GM19035 (cell line): ENCODE results near the gene CNTN5.
"Not testable (repeated sequence)": the region's sequence is repeated elsewhere in the genome, so short reads cannot be mapped to it uniquely, and the experiment has no call there.

Experiments
- ATAC-seq: cut with Tn5 transposase; IDR thresholded peaks from one replicate; pipeline ENCODE4 v1.9.1; 2021; ENCODE audit not compliant: unreplicated experiment

CNTN5 gene

GRCh38 chr11:99020352-99021225 is at the start of gene CNTN5:
CNTN5 (plus strand) TSS chr11:99020949.
- ATAC-seq: peak; percentile 55

GRCh38 chr11:98979205-98979604 is 41.5 kb upstream of the CNTN5 start:
- no peak for ATAC-seq

- ATAC-seq: peak; percentile 67
Observed at GRCh38 chr11:99015634-99016454, 4.9 kb upstream of the CNTN5 start.

- no peak for ATAC-seq
Observed at GRCh38 chr11:99019696-99020095, 1.1 kb upstream of the CNTN5 start.

- ATAC-seq: no peak
Observed at GRCh38 chr11:99037057-99037456, 16.3 kb downstream of the CNTN5 start.

- no peak for ATAC-seq
Observed at GRCh38 chr11:99063331-99063730, 42.6 kb downstream of the CNTN5 start.

- ATAC-seq: no peak
Observed at GRCh38 chr11:99065121-99065520, 44.4 kb downstream of the CNTN5 start.

GRCh38 chr11:99066618-99067317 is 46.0 kb downstream of the CNTN5 start:
- ATAC-seq: no peak

GRCh38 chr11:99068832-99069231 is 48.1 kb downstream of the CNTN5 start:
- no peak for ATAC-seq

- peak; percentile 87 for ATAC-seq
Observed at GRCh38 chr11:99069856-99070444, 49.2 kb downstream of the CNTN5 start.

- no peak for ATAC-seq
Observed at GRCh38 chr11:99079576-99079975, 58.8 kb downstream of the CNTN5 start.

GRCh38 chr11:99080154-99080553 is 59.4 kb downstream of the CNTN5 start:
- no peak for ATAC-seq

- ATAC-seq: peak; percentile 37
Observed at GRCh38 chr11:99098258-99098657, 77.5 kb downstream of the CNTN5 start.

GRCh38 chr11:99098751-99099150 is 78.0 kb downstream of the CNTN5 start:
- peak; percentile 99 for ATAC-seq

GRCh38 chr11:99117603-99118002 is 96.9 kb downstream of the CNTN5 start:
- ATAC-seq: no peak

GRCh38 chr11:99133862-99134261 is 113.1 kb downstream of the CNTN5 start:
- not testable (repeated sequence) for ATAC-seq

- ATAC-seq: no peak
Observed at GRCh38 chr11:99135508-99135907, 114.8 kb downstream of the CNTN5 start.

GRCh38 chr11:99142237-99142636 is 121.5 kb downstream of the CNTN5 start:
- ATAC-seq: no peak

GRCh38 chr11:99148352-99148751 is 127.6 kb downstream of the CNTN5 start:
- peak; percentile 81 for ATAC-seq

GRCh38 chr11:99154277-99154676 is 133.5 kb downstream of the CNTN5 start:
- no peak for ATAC-seq

GRCh38 chr11:99160447-99160846 is 139.7 kb downstream of the CNTN5 start:
- ATAC-seq: no peak
